H1 (cell line): Measurements from ENCODE around the gene PRKCZ. TPM values are rescaled to one million over a fixed set of nuclear protein-coding genes. Genes with fewer than 3 reads are reported as not detected.

Experiments
- CTCF ChIA-PET: fragments of 300-600 bp; sonication (Branson Sonifier 250); formaldehyde crosslinking; loops from one replicate; lab custom pipeline; 2021; ENCODE audit not compliant: partially characterized antibody; lab: Charles Lee
- POLR2A ChIA-PET: fragments of 300-600 bp; sonication (Branson Sonifier 250); formaldehyde crosslinking; loops from one replicate; lab custom pipeline; 2021; ENCODE audit warnings: inconsistent platforms; ENCODE audit not compliant: partially characterized antibody; lab: Charles Lee
- DNase-seq, 2 experiments: peaks; one replicate each; pipeline versions ENCODE4 v3.0.0 to v3.0.0-alpha.2; 2010 to 2022; ENCODE audit warnings: low spot score in 2 of 2, low read depth in 1 of 2, mixed read lengths in 1 of 2
- FAIRE-seq: peaks from 2 replicates; lab custom pipeline; 2011; peaks lifted over from hg19 to GRCh38; lab: Jason Lieb, UNC
- H2AFZ ChIP-seq: 2 replicates; pipeline ENCODE4 v1.8.1; 2012; ENCODE audit warnings: low read length, inconsistent platforms
- H2AK5ac ChIP-seq: 2 replicates; pipeline ENCODE4 v1.6.1; 2013; ENCODE audit warnings: low read depth, low read length
- H2BK120ac ChIP-seq: replicated peaks from 2 replicates; pipeline ENCODE3; 2013; ENCODE audit warnings: low read depth, low read length, inconsistent platforms
- H2BK12ac ChIP-seq: 2 replicates; pipeline ENCODE4 v1.6.1; 2013; ENCODE audit warnings: low read depth, low read length
- H2BK15ac ChIP-seq: 2 replicates; pipeline ENCODE4 v1.6.1; 2013; ENCODE audit warnings: low read length
- H2BK20ac ChIP-seq: 2 replicates; pipeline ENCODE4 v1.6.1; 2013; ENCODE audit warnings: low read length
- H2BK5ac ChIP-seq: 2 replicates; pipeline ENCODE4 v1.6.1; 2013; ENCODE audit warnings: low read depth, low read length
- H3K14ac ChIP-seq: 2 replicates; pipeline ENCODE4 v1.6.1; 2013; ENCODE audit warnings: inconsistent platforms; ENCODE audit not compliant: insufficient read length
- H3K18ac ChIP-seq: 2 replicates; pipeline ENCODE4 v1.6.1; 2013; ENCODE audit warnings: low read length; ENCODE audit errors: extremely low read depth
- H3K23ac ChIP-seq: 2 replicates; pipeline ENCODE4 v1.6.1; 2013; ENCODE audit warnings: inconsistent platforms; ENCODE audit not compliant: insufficient read length
- H3K23me2 ChIP-seq: 2 replicates; pipeline ENCODE4 v1.6.1; 2013; ENCODE audit warnings: low read depth, low read length
- H3K27ac ChIP-seq: 2 replicates; pipeline ENCODE4 v1.6.1; 2011; ENCODE audit warnings: low read depth, low read length, inconsistent platforms
- H3K27me3 ChIP-seq, 4 experiments: replicated peaks in 1 of 4; 1 replicate in 1 of 4; 2 replicates in 3 of 4; pipeline versions ENCODE4 v1.6.1 to v1.8.1; 2011 to 2013; ENCODE audit warnings: low read length in 3 of 4, mild to moderate bottlenecking in 3 of 4, inconsistent platforms in 2 of 4, mixed read lengths in 2 of 4, moderate library complexity in 1 of 4; ENCODE audit not compliant: control insufficient read depth in 3 of 4, insufficient read depth in 3 of 4; ENCODE audit errors: extremely low read depth in 1 of 4
- H3K36me3 ChIP-seq, 4 experiments: 2 replicates each; pipeline versions ENCODE4 v1.6.1 to v1.8.1; 2011 to 2013; ENCODE audit warnings: mild to moderate bottlenecking in 4 of 4, low read length in 3 of 4, moderate library complexity in 2 of 4, control low read depth in 1 of 4, inconsistent platforms in 1 of 4; ENCODE audit not compliant: insufficient read depth in 4 of 4, control insufficient read depth in 2 of 4
- H3K4ac ChIP-seq: replicated peaks from 2 replicates; pipeline ENCODE3; 2013; ENCODE audit warnings: low read length, low read depth, mixed read lengths, inconsistent platforms; ENCODE audit not compliant: insufficient read length
- H3K4me1 ChIP-seq, 4 experiments: replicated peaks in 1 of 4; 1 replicate in 1 of 4; 2 replicates in 3 of 4; pipeline versions ENCODE4 v1.6.1 to v1.8.1; 2011 to 2013; ENCODE audit warnings: low read length in 3 of 4, inconsistent platforms in 2 of 4, mixed read lengths in 1 of 4; ENCODE audit not compliant: insufficient read depth in 4 of 4, control insufficient read depth in 3 of 4
- H3K4me2 ChIP-seq, 2 experiments: 2 replicates each; pipeline versions ENCODE4 v1.6.1 to v1.8.1; 2011 to 2013; ENCODE audit warnings: low read depth in 2 of 2, low read length in 2 of 2, control low read depth in 1 of 2, inconsistent platforms in 1 of 2, mild to moderate bottlenecking in 1 of 2; ENCODE audit not compliant: insufficient read depth in 1 of 2
- H3K4me3 ChIP-seq, 4 experiments: fragments of 200-600, 300-600 bp in 1 of 4; sonication (generic), shearing (Covaris generic), sonication (Bioruptor Twin) in 1 of 4; 2 replicates each; pipeline versions ENCODE4 v1.5.1 to v1.8.1; 2011 to 2016; ENCODE audit warnings: low read length in 4 of 4, low read depth in 3 of 4, control low read depth in 2 of 4, inconsistent platforms in 2 of 4, mild to moderate bottlenecking in 2 of 4, mixed read lengths in 1 of 4, moderate library complexity in 1 of 4; ENCODE audit not compliant: insufficient read depth in 2 of 4; ENCODE audit errors: extremely low read depth in 1 of 4
- H3K56ac ChIP-seq: replicated peaks from 2 replicates; pipeline ENCODE3; 2013; ENCODE audit warnings: low read depth, mild to moderate bottlenecking, mixed read lengths, low read length, inconsistent platforms; ENCODE audit not compliant: insufficient read length
- H3K79me1 ChIP-seq: 2 replicates; pipeline ENCODE4 v1.6.1; 2013; ENCODE audit warnings: low read depth, low read length, control low read depth
- H3K79me2 ChIP-seq, 2 experiments: 2 replicates each; pipeline versions ENCODE4 v1.6.1 to v1.8.1; 2012 to 2013; ENCODE audit warnings: low read length in 2 of 2, mild to moderate bottlenecking in 2 of 2, inconsistent platforms in 1 of 2; ENCODE audit not compliant: insufficient read depth in 2 of 2, control insufficient read depth in 1 of 2
- H3K9ac ChIP-seq, 4 experiments: replicated peaks in 1 of 4; 1 replicate in 1 of 4; 2 replicates in 3 of 4; pipeline versions ENCODE4 v1.6.1 to v1.8.1; 2011 to 2013; ENCODE audit warnings: low read depth in 3 of 4, low read length in 3 of 4, control low read depth in 2 of 4, mild to moderate bottlenecking in 2 of 4, moderate library complexity in 2 of 4, inconsistent platforms in 1 of 4; ENCODE audit errors: extremely low read depth in 1 of 4
- H3K9me3 ChIP-seq, 2 experiments: 2 replicates each; pipeline versions ENCODE4 v1.6.1 to v1.8.1; 2012 to 2013; ENCODE audit warnings: mild to moderate bottlenecking in 2 of 2, moderate library complexity in 2 of 2, control low read depth in 1 of 2, inconsistent platforms in 1 of 2, low read depth in 1 of 2, low read length in 1 of 2, mixed read lengths in 1 of 2; ENCODE audit not compliant: insufficient read depth in 2 of 2
- H4K20me1 ChIP-seq, 2 experiments: replicated peaks in 1 of 2; 2 replicates each; pipeline versions ENCODE3 to v1.8.1; 2011 to 2013; ENCODE audit warnings: inconsistent platforms in 2 of 2, low read length in 2 of 2, mild to moderate bottlenecking in 1 of 2; ENCODE audit not compliant: insufficient read depth in 2 of 2, control insufficient read depth in 1 of 2
- H4K5ac ChIP-seq: 2 replicates; pipeline ENCODE4 v1.6.1; 2013; ENCODE audit warnings: low read length, low read depth, mixed read lengths, inconsistent platforms; ENCODE audit not compliant: insufficient read length
- H4K8ac ChIP-seq: 2 replicates; pipeline ENCODE4 v1.8.0; 2013; ENCODE audit warnings: mild to moderate bottlenecking, moderate library complexity, low read length, inconsistent platforms; ENCODE audit not compliant: insufficient read depth; ENCODE audit errors: extremely low read depth
- H4K91ac ChIP-seq: replicated peaks from 2 replicates; pipeline ENCODE3; 2013; ENCODE audit warnings: low read length, mixed read lengths, inconsistent platforms; ENCODE audit not compliant: insufficient read length
- ASH2L ChIP-seq: fragments of 200-600, 300-600 bp; sonication (generic); IDR thresholded peaks from one replicate; pipeline ENCODE4 v1.7.1; 2017; ENCODE audit warnings: low read length
- BCL11A ChIP-seq, 2 experiments: IDR thresholded peaks; one replicate each; pipeline ENCODE4 v1.6.1; 2011; ENCODE audit warnings: low read depth in 2 of 2, low read length in 2 of 2, mild to moderate bottlenecking in 2 of 2
- CBX5 ChIP-seq: fragments of 300-800, 300-1000 bp; sonication (generic); IDR thresholded peaks from 2 replicates; pipeline ENCODE4 v1.7.1; 2016; ENCODE audit warnings: antibody characterized with exemption, low read length, low read depth
- CBX8 ChIP-seq: fragments of 300-800, 300-1000 bp; sonication (generic); IDR thresholded peaks from 2 replicates; pipeline ENCODE4 v1.7.1; 2016; ENCODE audit warnings: low read depth, low read length, borderline replicate concordance
- CHD1 ChIP-seq: IDR thresholded peaks from 2 replicates; pipeline ENCODE4 v1.6.1; 2012; ENCODE audit warnings: low read depth, low read length, improper control_type of control experiment
- EGR1 ChIP-seq: IDR thresholded peaks from 2 replicates; pipeline ENCODE4 v1.6.1; 2011; ENCODE audit warnings: low read depth, low read length, borderline replicate concordance
- JUN ChIP-seq: IDR thresholded peaks from 2 replicates; pipeline ENCODE4 v1.6.1; 2011; ENCODE audit warnings: low read depth, mild to moderate bottlenecking, improper control_type of control experiment, low read length
- JUND ChIP-seq: IDR thresholded peaks from 2 replicates; pipeline ENCODE4 v1.6.1; 2011; ENCODE audit warnings: mild to moderate bottlenecking, improper control_type of control experiment, low read length
- KDM1A ChIP-seq: fragments of 200-600, 300-600 bp; sonication (generic); IDR thresholded peaks from 2 replicates; pipeline ENCODE4 v1.7.1; 2016; ENCODE audit warnings: mild to moderate bottlenecking, low read length, borderline replicate concordance
- MAFK ChIP-seq: IDR thresholded peaks from 2 replicates; pipeline ENCODE4 v1.6.1; 2012; ENCODE audit warnings: low read depth, mild to moderate bottlenecking, improper control_type of control experiment, low read length
- POLR2A ChIP-seq, 2 experiments: IDR thresholded peaks; 1 replicate in 1 of 2; 2 replicates in 1 of 2; pipeline ENCODE4 v1.6.1; 2011; ENCODE audit warnings: low read depth in 2 of 2, low read length in 2 of 2, mild to moderate bottlenecking in 2 of 2; ENCODE audit errors: control extremely low read depth in 1 of 2
- TEAD4 ChIP-seq: IDR thresholded peaks from 2 replicates; pipeline ENCODE4 v1.6.1; 2012; ENCODE audit warnings: low read depth, low read length, inconsistent platforms, mixed read lengths
- WGBS, 2 experiments: shearing (Covaris generic) in 1 of 2; methylation state at CpG; one replicate each; pipeline versions ENCODE4 v1.1.6 to v1.1.7; 2013 to 2015; ENCODE audit warnings: low lambda C conversion rate in 2 of 2, mixed read lengths in 2 of 2, inconsistent platforms in 1 of 2, low coverage in 1 of 2, missing lambda C conversion rate in 1 of 2; ENCODE audit not compliant: insufficient replicate concordance in 2 of 2, insufficient coverage in 1 of 2, insufficient read length in 1 of 2; ENCODE audit errors: extremely low coverage in 1 of 2, missing lambda C conversion rate in 1 of 2; 5-methylcytosine and 5-hydroxymethylcytosine counted together
- polyA plus RNA-seq, 7 experiments: library from polyadenylated mRNA; depleted of rRNA in 3 of 7; stranded (reverse) in 5 of 7; unstranded in 2 of 7; fragments of >200 nt in 5 of 7; fragments of 200-250 nt in 2 of 7; gene quantifications; 1 replicate in 5 of 7; 2 replicates in 1 of 7; 4 replicates in 1 of 7; pipeline versions ENCODE4 v1.2.1 to v1.2.3, GENCODE V29; 2011 to 2013; ENCODE audit warnings: missing spikeins in 2 of 7, mixed read lengths in 2 of 7
- total RNA-seq: library from RNA; stranded (reverse); fragmentation: NEBNext Ultra II Directional; extraction: Animal tissue kit (Norgen Biotek cat#: 25700); gene quantifications from 2 replicates; pipeline ENCODE4 v1.2.1, GENCODE V29; 2021

Gene PRKCZ
- total and polyA plus RNA-seq, 2 of the 8 experiments (the other 6 are each of a cell fraction or from before 2014, with no cell fraction given) = 37.4 to 45.1 TPM

DNA sequence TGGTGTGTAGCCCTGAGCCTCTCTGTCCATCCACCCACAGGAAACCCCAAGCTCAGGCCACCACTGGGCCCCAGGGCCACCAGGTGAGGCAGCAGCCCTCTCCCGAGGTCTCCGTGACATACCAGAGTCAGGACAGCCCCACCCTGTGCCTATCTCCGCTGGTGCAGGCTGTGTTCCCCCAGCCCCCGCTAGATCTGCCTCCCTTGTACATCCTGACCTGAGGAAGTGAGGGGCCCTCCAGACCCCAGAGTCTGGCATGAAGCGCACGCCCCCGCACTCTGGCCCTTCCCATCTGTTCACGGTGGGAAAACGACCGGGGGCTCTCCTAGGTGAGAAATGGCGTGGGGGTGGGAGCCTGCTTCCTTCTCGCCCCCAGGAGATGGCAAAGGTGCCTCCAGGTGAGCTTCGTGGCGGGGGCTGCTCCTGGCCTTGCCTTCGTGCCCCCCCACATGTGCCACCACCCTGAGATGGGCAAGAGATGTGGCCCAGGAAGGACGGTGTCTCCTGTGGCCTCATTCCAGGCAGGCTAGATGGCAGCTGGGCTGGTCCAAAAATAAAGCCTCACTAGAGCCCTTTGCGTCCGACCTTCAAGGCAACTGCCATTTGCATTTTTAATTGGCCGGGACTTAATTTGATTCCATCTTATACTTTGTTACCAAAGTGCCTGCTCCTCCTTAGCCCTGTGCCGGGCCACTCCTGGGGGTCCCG is 28.0 kb upstream of the PRKCZ start:
- Histone ChIP-seq H3K9ac (no peak overlapping the region), H4K8ac (no peak overlapping the region), H4K91ac (no peak overlapping the region), H3K14ac (no peak overlapping the region), H2BK5ac (no peak overlapping the region), H3K4me2 (no peak overlapping the region), H3K23me2 (peaks cover 7% of the 10 kb centered on the region; the same call in 1 of the 2 replicates), H3K4me1 (peaks cover 0 to 10% (median 3%) of the 10 kb centered on the region in 4 experiments; a peak in 4 of 7 replicates), H3K27me3 (peaks cover 3 to 19% (median 14%) of the 10 kb centered on the region in 4 experiments), H2BK120ac (no peak overlapping the region), H2BK15ac (no peak overlapping the region), H3K79me2 (no peaks in the 10 kb centered on the region), H3K9me3 (no peaks in the 10 kb centered on the region), H2BK12ac (no peak overlapping the region), H2AFZ (no peak overlapping the region), H3K4me3 (no peak overlapping the region), H3K56ac (no peak overlapping the region), H2AK5ac (no peak overlapping the region), H3K27ac (no peak overlapping the region), H3K23ac (no peak overlapping the region), H3K79me1 (no peaks in the 10 kb centered on the region), H2BK20ac (no peak overlapping the region), H4K20me1 (peaks cover 0 to 4% of the 10 kb centered on the region in 2 experiments), H4K5ac (no peak overlapping the region), H3K18ac (no peak overlapping the region), H3K36me3 (no peaks in the 10 kb centered on the region), H3K4ac (no peak overlapping the region)
- ChIA-PET POLR2A (no interaction called here), CTCF (interaction anchor here (0.6 to 8.0 kb wide), 10 partner anchors 9 to 67 kb away, joined by 3 to 66 read pairs (median 4); no protein-coding TSS in a partner anchor)
- 87% methylated on average over 18 of the region's 21 CpGs; no CpG with 5 or more reads in 1 of the 2 experiments for WGBS, 2 experiments
- FAIRE-seq (no peak), DNase-seq (no peak)
- TF ChIP-seq JUN (no peak), CBX8 (no peak), TEAD4 (no peak), CHD1 (no peak), POLR2A (IDR thresholded peaks at IDR 0.05; ENCODE audit: control extremely low read depth in 1 of 2, low read depth in 2 of 2, low read length in 2 of 2) (no peak), CBX5 (no peak), MAFK (no peak), BCL11A (IDR thresholded peaks at IDR 0.05; ENCODE audit: low read depth in 2 of 2, low read length in 2 of 2) (no peak), JUND (no peak), ASH2L (no peak), EGR1 (no peak), KDM1A (no peak)
